GM12872 (cell line): ENCODE measurements around the gene C2orf81.

ENCODE experiments used
- TF ChIP-seq, protein P1 (sequence below): IDR thresholded peaks from 3 replicates; pipeline ENCODE4 v1.5.1; 2011; ENCODE audit warnings: low read depth, mild to moderate bottlenecking, low read length, moderate library complexity; ENCODE audit not compliant: insufficient read depth

Gene C2orf81

DNA sequence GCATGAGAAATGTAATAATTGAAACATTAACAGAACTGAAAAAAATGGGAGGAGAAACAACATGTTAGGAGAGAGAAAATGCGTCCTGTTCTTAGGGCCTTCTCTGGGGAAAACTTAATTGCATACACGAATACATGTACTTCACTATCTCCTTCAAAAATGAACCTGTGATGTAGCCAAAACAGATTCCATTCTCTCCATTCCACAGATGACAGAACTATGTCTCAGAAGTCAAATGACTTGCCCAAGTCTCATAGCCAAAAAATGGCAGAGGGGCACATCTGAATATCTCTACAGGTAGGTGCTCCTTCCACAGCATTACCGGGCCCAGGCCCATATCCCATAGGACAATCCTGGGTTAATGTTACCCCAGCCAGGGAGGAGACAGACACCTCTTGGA, 37.4 kb downstream of the C2orf81 start:
- TF ChIP-seq, protein P1, sequence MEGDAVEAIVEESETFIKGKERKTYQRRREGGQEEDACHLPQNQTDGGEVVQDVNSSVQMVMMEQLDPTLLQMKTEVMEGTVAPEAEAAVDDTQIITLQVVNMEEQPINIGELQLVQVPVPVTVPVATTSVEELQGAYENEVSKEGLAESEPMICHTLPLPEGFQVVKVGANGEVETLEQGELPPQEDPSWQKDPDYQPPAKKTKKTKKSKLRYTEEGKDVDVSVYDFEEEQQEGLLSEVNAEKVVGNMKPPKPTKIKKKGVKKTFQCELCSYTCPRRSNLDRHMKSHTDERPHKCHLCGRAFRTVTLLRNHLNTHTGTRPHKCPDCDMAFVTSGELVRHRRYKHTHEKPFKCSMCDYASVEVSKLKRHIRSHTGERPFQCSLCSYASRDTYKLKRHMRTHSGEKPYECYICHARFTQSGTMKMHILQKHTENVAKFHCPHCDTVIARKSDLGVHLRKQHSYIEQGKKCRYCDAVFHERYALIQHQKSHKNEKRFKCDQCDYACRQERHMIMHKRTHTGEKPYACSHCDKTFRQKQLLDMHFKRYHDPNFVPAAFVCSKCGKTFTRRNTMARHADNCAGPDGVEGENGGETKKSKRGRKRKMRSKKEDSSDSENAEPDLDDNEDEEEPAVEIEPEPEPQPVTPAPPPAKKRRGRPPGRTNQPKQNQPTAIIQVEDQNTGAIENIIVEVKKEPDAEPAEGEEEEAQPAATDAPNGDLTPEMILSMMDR: no peak

GRCh38 chr2:74383254-74383653, 38.2 kb downstream of the C2orf81 start:
- TF ChIP-seq, protein P1: no peak

DNA sequence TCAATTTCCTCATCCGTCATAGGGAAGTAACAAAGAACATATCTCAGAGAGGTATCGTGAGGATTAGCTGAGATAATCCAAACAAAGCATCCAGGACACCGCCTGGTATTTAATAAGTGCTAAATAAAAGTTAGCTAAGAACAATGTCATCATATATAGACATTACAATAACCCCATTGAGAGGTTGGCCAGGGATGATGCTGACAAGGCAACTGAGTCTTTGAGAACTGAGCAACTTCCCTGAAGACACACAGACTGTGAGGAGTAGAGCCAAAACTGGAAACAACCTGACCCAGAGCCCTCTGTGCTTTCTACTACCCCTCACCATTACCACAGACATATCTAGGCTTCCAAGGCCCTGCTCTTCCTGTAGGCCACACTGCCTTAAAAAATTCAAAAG, 39.7 kb downstream of the C2orf81 start:
- TF ChIP-seq, protein P1: no peak

DNA sequence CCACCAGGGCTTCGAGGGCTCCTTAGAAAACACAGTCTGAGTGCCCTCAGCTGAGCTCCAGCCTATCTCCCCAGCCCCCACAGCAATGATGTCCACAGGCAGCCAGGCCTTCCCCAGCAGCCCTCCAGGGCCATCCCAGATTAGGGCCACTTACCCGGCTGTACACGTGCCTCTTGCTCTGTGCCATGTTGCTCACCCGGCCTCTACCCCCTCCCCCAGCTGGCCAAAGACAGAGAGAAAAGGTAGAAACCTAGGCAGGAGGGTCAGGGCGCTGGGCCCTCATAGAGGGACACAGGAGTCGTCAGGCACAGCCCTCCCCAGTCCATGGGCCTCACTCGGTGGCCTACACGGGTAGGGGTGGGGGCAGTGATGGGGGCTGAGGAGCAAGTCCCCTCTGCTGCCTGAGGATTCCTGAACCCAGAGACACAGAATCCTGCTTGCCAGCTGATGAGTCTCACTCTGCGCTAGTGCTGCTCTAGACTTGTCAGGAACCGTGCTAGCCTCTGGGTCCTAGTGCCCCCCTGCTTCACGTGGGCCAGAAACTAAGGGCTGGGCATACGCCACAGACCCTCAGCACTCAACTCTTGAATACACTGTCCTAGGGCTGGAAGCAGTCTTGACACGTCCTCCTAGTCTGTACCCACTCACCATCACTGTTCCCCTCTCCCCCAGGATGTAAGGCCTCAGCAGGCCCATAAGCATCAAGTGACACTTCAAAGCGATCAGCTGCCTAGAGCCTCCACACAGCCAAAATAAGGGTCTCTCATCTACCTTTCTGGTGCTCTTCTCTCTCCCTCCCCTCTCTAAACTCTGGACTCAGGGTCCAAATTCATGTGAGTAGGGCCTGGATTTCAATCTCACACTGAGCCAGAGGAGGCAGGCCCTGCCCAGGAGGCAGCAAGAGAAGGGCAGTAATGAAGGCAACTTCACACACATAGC, 41.3 kb downstream of the C2orf81 start, which contains the start of gene DCTN1:
Gene DCTN1, minus strand, starts transcription at position 461 of the 939 bp plus-strand sequence. Its CDS starts 274 bp downstream, at position 187.
- TF ChIP-seq, protein P1: no peak

DNA sequence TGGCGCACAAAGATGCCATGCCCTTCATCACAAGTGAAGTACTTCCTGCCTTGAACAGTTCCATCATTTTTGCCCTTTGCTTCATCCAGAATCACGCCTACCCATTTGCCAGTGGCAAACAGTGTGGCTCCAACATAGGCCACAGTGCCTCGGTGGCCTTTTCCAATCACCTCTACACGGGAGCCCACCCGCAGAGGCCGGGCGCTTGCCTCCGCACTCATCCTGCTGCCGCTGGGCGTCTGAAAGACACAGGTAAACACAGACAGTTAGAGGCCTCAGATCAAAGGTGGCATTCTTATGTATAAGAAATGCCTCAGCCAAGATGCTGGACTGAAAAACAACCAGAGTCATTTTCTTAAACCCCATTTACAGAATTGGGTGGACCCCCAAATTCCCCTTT, 43.4 kb downstream of the C2orf81 start:
- TF ChIP-seq, protein P1: no peak

DNA sequence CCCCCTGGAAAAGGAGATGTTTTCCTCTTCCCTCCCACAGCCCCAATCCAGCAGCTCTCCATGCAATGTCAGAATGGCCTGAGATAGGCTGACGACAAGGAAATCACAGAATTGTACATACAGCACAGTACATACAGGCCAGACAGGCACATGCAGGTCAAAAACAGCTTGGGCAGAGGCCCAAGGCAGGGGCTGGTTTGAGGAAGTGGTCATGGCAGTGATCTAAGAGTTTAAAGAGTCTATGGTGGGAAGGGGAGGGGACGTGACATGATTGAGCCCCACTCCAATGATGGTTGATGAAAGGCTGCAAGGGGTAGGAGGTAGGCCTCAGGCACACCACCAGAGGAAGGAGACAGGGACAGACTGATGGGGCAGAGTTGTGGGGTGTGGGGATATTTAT, 45.6 kb downstream of the C2orf81 start:
- TF ChIP-seq, protein P1: no peak

- TF ChIP-seq, protein P1: no peak
These were observed 46.8 kb downstream of the C2orf81 start for GRCh38 chr2:74374509-74375205.
